ENCODE measurements around the gene ASIC2. TPM values are rescaled to one million over a fixed set of nuclear protein-coding genes. Genes with fewer than 3 reads are reported as not detected.

The ASIC2 gene
- total RNA-seq, 1 donor from 2014 or later: not detected

- Histone ChIP-seq H3K36me3 (no peaks in the 10 kb centered on the region), H3K9me3 (no peaks in the 10 kb centered on the region), H3K4me1 (no peaks in the 10 kb centered on the region), H3K27ac (no peak overlapping the region), H3K4me3 (no peak overlapping the region), H3K27me3 (no peaks in the 10 kb centered on the region)
- DNase-seq (ENCODE audit: extremely low spot score in 2 of 2): no peak
- intact Hi-C loops (cut with DNase I): no loop called here
- TF ChIP-seq POLR2A (IDR thresholded peaks at IDR 0.05) (no peak), POLR2AphosphoS5 (IDR thresholded peaks at IDR 0.05; ENCODE audit: insufficient read depth in 1 of 2, low read depth in 1 of 2) (no peak)
- TF ChIP-seq, protein P1, sequence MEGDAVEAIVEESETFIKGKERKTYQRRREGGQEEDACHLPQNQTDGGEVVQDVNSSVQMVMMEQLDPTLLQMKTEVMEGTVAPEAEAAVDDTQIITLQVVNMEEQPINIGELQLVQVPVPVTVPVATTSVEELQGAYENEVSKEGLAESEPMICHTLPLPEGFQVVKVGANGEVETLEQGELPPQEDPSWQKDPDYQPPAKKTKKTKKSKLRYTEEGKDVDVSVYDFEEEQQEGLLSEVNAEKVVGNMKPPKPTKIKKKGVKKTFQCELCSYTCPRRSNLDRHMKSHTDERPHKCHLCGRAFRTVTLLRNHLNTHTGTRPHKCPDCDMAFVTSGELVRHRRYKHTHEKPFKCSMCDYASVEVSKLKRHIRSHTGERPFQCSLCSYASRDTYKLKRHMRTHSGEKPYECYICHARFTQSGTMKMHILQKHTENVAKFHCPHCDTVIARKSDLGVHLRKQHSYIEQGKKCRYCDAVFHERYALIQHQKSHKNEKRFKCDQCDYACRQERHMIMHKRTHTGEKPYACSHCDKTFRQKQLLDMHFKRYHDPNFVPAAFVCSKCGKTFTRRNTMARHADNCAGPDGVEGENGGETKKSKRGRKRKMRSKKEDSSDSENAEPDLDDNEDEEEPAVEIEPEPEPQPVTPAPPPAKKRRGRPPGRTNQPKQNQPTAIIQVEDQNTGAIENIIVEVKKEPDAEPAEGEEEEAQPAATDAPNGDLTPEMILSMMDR (IDR thresholded peaks at IDR 0.05): no peak
Observed at GRCh38 chr17:33178681-33179080, 114.4 kb downstream of the ASIC2 start.

DNA sequence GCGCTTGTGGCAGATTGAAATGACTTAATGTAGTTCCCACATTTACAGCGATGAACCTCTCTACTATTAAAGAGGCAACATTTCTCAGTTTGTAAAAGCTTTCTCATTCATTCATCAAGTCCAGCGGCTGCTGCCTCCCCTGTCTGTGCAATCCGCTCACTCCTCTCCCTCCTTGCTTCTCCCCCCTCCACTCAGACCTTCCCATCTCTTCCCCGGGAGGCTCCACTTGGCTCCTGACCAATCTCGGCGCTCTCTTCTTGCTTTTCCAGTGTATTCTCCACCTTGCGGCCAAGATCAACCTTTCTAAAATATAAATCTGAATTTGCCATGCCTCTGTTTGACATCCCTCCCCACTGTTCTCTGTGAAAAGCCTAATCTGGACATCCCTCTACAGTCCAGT, 117.5 kb downstream of the ASIC2 start:
- no peak overlapping the region for H3K4me3 ChIP-seq
- no peaks in the 10 kb centered on the region for H3K27me3 ChIP-seq
- no peaks in the 10 kb centered on the region for H3K36me3 ChIP-seq
- intact Hi-C loops (cut with DNase I): no loop called here
- H3K9me3 ChIP-seq: no peaks in the 10 kb centered on the region
- TF ChIP-seq, protein P1 (IDR thresholded peaks at IDR 0.05): no peak
- no peak for TF ChIP-seq POLR2A (IDR thresholded peaks at IDR 0.05)
- TF ChIP-seq POLR2AphosphoS5 (IDR thresholded peaks at IDR 0.05; ENCODE audit: insufficient read depth in 1 of 2, low read depth in 1 of 2): no peak
- no peak overlapping the region for H3K27ac ChIP-seq
- no peaks in the 10 kb centered on the region for H3K4me1 ChIP-seq
- no peak for DNase-seq (ENCODE audit: extremely low spot score in 2 of 2)

GRCh38 chr17:33171931-33172330, 121.2 kb downstream of the ASIC2 start:
- H3K9me3 ChIP-seq: no peaks in the 10 kb centered on the region
- intact Hi-C loops (cut with DNase I): no loop called here
- H3K27me3 ChIP-seq: no peaks in the 10 kb centered on the region
- no peak for DNase-seq (ENCODE audit: extremely low spot score in 2 of 2)
- no peaks in the 10 kb centered on the region for H3K4me1 ChIP-seq
- no peak overlapping the region for H3K27ac ChIP-seq
- no peaks in the 10 kb centered on the region for H3K36me3 ChIP-seq
- TF ChIP-seq POLR2AphosphoS5 (IDR thresholded peaks at IDR 0.05; ENCODE audit: insufficient read depth in 1 of 2, low read depth in 1 of 2): no peak
- TF ChIP-seq POLR2A (IDR thresholded peaks at IDR 0.05): no peak
- TF ChIP-seq, protein P1 (IDR thresholded peaks at IDR 0.05): no peak
- no peak overlapping the region for H3K4me3 ChIP-seq

DNA sequence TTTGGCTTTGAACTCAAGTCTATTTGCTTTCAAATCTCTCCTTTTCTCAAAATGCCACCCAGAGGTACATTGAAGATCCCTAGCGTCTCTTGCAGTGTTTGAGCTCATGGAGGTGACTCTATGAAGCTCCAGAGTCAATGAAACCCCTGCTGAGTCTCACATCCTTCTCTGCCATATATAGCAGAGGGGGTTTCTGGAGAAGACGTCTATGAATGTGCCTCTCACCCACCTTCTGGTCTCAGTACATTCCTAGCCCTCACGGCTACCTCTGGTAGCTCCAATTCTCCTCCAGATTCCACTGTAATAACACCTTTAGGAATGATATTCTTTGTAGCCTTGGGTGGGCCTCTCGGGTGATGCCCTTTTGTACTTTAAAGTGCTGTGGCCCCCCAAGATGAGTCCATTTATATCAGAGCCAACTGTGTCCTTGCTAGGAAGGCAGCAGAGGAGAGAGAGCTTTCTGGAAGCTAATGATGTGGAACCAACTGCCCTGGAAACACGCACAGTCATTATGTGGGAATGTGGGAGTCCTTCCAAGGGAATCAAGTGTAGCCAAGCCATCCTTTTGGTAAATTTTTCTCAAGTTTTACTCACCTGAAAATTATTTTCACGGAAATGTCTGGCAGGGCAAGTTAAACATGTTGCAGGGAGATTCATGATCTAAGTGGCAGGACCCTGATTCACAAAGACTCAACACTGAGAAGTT, 123.4 kb downstream of the ASIC2 start:
- Histone ChIP-seq H3K4me1 (peaks cover 3% of the 10 kb centered on the region), H3K36me3 (no peaks in the 10 kb centered on the region), H3K27me3 (no peaks in the 10 kb centered on the region), H3K4me3 (no peak overlapping the region), H3K9me3 (no peaks in the 10 kb centered on the region), H3K27ac (no peak overlapping the region)
- intact Hi-C loops (cut with DNase I): no loop called here
- peak in 1 of 2 donors; percentile 40 for DNase-seq (ENCODE audit: extremely low spot score in 2 of 2)
- TF ChIP-seq, protein P1 (IDR thresholded peaks at IDR 0.05): no peak
- no peak for TF ChIP-seq POLR2A (IDR thresholded peaks at IDR 0.05)
- no peak for TF ChIP-seq POLR2AphosphoS5 (IDR thresholded peaks at IDR 0.05; ENCODE audit: insufficient read depth in 1 of 2, low read depth in 1 of 2)

GRCh38 chr17:33167736-33168135, 125.4 kb downstream of the ASIC2 start:
- H3K4me1 ChIP-seq: peaks cover 14% of the 10 kb centered on the region
- no peak overlapping the region for H3K4me3 ChIP-seq
- H3K27ac ChIP-seq: no peak overlapping the region
- TF ChIP-seq, protein P1 (IDR thresholded peaks at IDR 0.05): no peak
- TF ChIP-seq POLR2AphosphoS5 (IDR thresholded peaks at IDR 0.05; ENCODE audit: insufficient read depth in 1 of 2, low read depth in 1 of 2): no peak
- no peak for TF ChIP-seq POLR2A (IDR thresholded peaks at IDR 0.05)
- no peak for DNase-seq (ENCODE audit: extremely low spot score in 2 of 2)
- no peaks in the 10 kb centered on the region for H3K27me3 ChIP-seq
- no peaks in the 10 kb centered on the region for H3K36me3 ChIP-seq
- intact Hi-C loops (cut with DNase I): no loop called here
- H3K9me3 ChIP-seq: no peaks in the 10 kb centered on the region

Measured in vagina (tissue), 2 donors.